ENCODE data around the gene SPRED3. TPM values are rescaled to one million over a fixed set of nuclear protein-coding genes. Genes with fewer than 3 reads are reported as not detected.

Gene SPRED3
- total and polyA plus RNA-seq, 9 of the 15 experiments (the other 6 are each of a cell fraction or from before 2014, with no cell fraction given) = 0.05 to 1.3 (median 0.36) TPM

DNA sequence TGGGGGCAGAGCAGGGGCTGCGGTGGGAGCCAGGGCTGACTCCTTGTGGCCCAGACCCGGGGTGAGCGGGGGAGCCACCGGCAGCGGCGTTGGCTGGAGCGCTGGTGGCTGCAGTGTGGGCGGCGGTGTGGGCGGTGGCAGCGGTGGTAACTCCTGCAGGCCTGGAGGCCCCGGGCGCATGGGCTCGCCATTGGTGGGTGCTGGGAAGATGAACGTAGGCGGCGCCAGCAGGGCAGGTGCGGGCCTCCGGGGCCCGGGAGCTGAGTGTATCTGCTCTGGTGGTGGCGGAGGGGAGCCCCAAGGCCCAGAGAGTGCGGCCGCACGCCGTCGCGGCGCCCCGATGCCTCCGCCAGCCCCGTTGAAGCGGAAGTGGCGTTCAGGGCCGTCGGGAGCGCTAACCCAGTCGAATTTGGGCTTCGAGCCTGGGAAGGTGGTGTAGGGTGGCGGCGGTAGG is 2.7 kb upstream of the SPRED3 start:
- Histone ChIP-seq H3K4me3 (no peak overlapping the region), H3K9ac (ENCODE audit: insufficient read depth in 1 of 2, low read depth in 2 of 2, low read length in 2 of 2) (no peak overlapping the region), H2AFZ (ENCODE audit: low read depth, low read length) (no peak overlapping the region), H4K20me1 (replicated peaks; ENCODE audit: control insufficient read depth, insufficient read depth, low read length) (peaks cover 3% of the 10 kb centered on the region; the same call in 1 of the 2 replicates), H3K9me3 (replicated peaks; ENCODE audit: control insufficient read depth, insufficient read depth, low read depth, low read length) (no peaks in the 10 kb centered on the region), H3K4me1 (replicated peaks in 1 of 2; ENCODE audit: control insufficient read depth in 2 of 2, insufficient read depth in 2 of 2, low read length in 2 of 2) (peaks cover 2 to 53% of the 10 kb centered on the region in 2 experiments; a peak in 3 of 5 replicates), H3K36me3 (ENCODE audit: control insufficient read depth, insufficient read depth, low read length) (peaks cover 54% of the 10 kb centered on the region; the same call in 2 of the 3 replicates), H3K9me1 (ENCODE audit: control insufficient read depth, insufficient read depth, low read length) (peaks cover 3% of the 10 kb centered on the region), H3K27me3 (ENCODE audit: control insufficient read depth in 2 of 2, insufficient read depth in 2 of 2, low read length in 2 of 2) (no peaks in the 10 kb centered on the region), H3K27ac (ENCODE audit: extremely low read depth, low read depth, low read length) (no peak overlapping the region), H3K79me2 (ENCODE audit: control insufficient read depth, insufficient read depth, low read length) (0 out of 3 replicates have a peak, but pooled peaks cover 2% of the 10 kb centered on the region), H3K4me2 (ENCODE audit: insufficient read depth, low read length) (no peak overlapping the region)
- 100% methylated on average over 4 of the region's 40 CpGs for WGBS (ENCODE audit: insufficient coverage, low coverage, missing lambda C conversion rate)
- CTCF ChIA-PET (ENCODE audit: low intra/inter-chr PET ratio) = interaction anchor here (1.1 kb wide), 1 partner anchor 142 kb away, joined by 4 read pairs; no protein-coding TSS in a partner anchor
- DNase-seq (ENCODE audit: extremely low read depth in 1 of 4, low spot score in 3 of 4) (peak in 2 of 4 experiments; percentile 29 to 33), FAIRE-seq (no peak), ATAC-seq (no peak)
- POLR2A ChIA-PET = interaction anchor here (0.6 to 2.6 kb wide), 4 partner anchors 10 to 151 kb away, joined by 3 to 28 read pairs (median 8); partner anchors contain the start of gene PSMD8
- BruUV-seq (replicated peaks) = no TSS peak
- in situ Hi-C loops (cut with MboI) (no loop called here), intact Hi-C loops (cut with micrococcal nuclease) (loop anchor here (5.0 kb wide), 2 partner anchors 49 to 144 kb away; partner anchors contain the start of gene CATSPERG)
- TF ChIP-seq TCF7L2 (IDR thresholded peaks at IDR 0.05; ENCODE audit: low read depth, low read length) (no peak), LARP7 (IDR thresholded peaks at IDR 0.05) (no peak), RBM22 (IDR thresholded peaks at IDR 0.05; ENCODE audit: low read depth, low read length, poor library complexity, severe bottlenecking) (peak; percentile 24), EGR1 (conservative IDR thresholded peaks at IDR 0.05) (peak; percentile 26; the same call in 1 of the 2 replicates), NBN (IDR thresholded peaks at IDR 0.05; ENCODE audit: low read depth) (no peak), RBFOX2 (IDR thresholded peaks at IDR 0.05; ENCODE audit: low read depth, low read length) (peak; percentile 57), POLR2G (IDR thresholded peaks at IDR 0.05; ENCODE audit: low read depth, low read length) (peak; percentile 78), EHMT2 (IDR thresholded peaks at IDR 0.05) (no peak), FUS (optimal IDR thresholded peaks at IDR 0.05; ENCODE audit: low read depth, low read length) (peak; percentile 19), NR1H2 (CRISPR knock-in tag; IDR thresholded peaks at IDR 0.05) (no peak), MCM5 (IDR thresholded peaks at IDR 0.05; ENCODE audit: low read depth) (no peak), ZNF232 (CRISPR knock-in tag; IDR thresholded peaks at IDR 0.05) (no peak), ZNF133 (CRISPR knock-in tag; IDR thresholded peaks at IDR 0.05) (no peak), ZFP30 (CRISPR knock-in tag; IDR thresholded peaks at IDR 0.05; ENCODE audit: borderline replicate concordance) (no peak), FOXK1 (CRISPR knock-in tag; IDR thresholded peaks at IDR 0.05; ENCODE audit: borderline replicate concordance) (no peak), ZNF274 (IDR thresholded peaks at IDR 0.05; ENCODE audit: borderline replicate concordance, low read depth, low read length) (no peak)
- TF ChIP-seq, protein P1, sequence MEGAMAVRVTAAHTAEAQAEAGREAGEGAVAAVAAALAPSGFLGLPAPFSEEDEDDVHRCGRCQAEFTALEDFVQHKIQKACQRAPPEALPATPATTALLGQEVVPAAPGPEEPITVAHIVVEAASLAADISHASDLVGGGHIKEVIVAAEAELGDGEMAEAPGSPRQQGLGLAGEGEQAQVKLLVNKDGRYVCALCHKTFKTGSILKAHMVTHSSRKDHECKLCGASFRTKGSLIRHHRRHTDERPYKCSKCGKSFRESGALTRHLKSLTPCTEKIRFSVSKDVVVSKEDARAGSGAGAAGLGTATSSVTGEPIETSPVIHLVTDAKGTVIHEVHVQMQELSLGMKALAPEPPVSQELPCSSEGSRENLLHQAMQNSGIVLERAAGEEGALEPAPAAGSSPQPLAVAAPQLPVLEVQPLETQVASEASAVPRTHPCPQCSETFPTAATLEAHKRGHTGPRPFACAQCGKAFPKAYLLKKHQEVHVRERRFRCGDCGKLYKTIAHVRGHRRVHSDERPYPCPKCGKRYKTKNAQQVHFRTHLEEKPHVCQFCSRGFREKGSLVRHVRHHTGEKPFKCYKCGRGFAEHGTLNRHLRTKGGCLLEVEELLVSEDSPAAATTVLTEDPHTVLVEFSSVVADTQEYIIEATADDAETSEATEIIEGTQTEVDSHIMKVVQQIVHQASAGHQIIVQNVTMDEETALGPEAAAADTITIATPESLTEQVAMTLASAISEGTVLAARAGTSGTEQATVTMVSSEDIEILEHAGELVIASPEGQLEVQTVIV (CRISPR knock-in tag; IDR thresholded peaks at IDR 0.05; ENCODE audit: borderline replicate concordance) = no peak
- TF ChIP-seq, protein P2, sequence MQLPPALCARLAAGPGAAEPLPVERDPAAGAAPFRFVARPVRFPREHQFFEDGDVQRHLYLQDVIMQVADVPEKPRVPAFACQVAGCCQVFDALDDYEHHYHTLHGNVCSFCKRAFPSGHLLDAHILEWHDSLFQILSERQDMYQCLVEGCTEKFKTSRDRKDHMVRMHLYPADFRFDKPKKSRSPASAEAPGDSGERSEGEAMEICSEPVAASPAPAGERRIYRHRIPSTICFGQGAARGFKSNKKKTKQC (CRISPR knock-in tag; IDR thresholded peaks at IDR 0.05) = no peak
- TF ChIP-seq, protein P3, sequence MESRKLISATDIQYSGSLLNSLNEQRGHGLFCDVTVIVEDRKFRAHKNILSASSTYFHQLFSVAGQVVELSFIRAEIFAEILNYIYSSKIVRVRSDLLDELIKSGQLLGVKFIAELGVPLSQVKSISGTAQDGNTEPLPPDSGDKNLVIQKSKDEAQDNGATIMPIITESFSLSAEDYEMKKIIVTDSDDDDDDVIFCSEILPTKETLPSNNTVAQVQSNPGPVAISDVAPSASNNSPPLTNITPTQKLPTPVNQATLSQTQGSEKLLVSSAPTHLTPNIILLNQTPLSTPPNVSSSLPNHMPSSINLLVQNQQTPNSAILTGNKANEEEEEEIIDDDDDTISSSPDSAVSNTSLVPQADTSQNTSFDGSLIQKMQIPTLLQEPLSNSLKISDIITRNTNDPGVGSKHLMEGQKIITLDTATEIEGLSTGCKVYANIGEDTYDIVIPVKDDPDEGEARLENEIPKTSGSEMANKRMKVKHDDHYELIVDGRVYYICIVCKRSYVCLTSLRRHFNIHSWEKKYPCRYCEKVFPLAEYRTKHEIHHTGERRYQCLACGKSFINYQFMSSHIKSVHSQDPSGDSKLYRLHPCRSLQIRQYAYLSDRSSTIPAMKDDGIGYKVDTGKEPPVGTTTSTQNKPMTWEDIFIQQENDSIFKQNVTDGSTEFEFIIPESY (CRISPR knock-in tag; IDR thresholded peaks at IDR 0.05) = 0 out of 2 replicates have a peak, but pooled peaks have one; percentile 48
